ENCODE results near the gene RAB7A.
"Not testable (repeated sequence)": the region's sequence is repeated elsewhere in the genome, so short reads cannot be mapped to it uniquely, and the experiment has no call there.

Gene RAB7A

DNA sequence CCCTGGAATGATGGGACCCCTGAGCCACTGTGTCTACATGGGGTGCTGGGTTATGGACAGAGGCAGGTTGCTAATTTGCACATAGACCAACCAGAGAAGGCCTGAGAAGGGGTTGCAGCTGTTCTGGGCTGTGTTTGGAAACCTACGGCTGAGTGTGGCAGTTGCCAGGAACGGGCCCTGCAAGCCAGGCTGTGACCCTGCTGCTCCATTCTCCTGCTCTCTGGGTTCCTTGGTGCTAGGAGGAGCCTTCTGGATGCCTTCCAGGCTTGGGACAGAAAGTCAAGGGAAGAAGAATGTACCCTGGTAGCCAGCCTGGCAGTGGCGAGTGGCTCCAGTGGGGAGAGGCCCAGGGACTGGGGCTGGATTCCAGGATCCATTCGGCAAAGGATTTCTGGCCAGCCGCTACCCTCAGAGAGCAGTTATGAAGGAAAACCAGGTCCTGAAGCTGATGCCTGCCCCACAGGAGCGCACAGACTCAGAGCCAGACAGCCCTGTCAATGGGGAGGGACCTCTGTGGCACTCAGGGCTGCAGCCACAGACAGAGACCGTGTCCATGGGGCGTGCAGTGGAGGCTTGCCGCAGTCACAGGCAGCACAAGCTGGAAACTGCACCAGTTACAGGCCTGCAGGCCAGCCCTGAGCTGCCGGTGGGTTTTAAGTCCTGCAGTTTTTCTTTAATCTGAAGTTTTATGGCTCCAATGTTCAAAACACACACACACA lies 98.3 kb downstream of the RAB7A start:
- DNase-seq, result no peak

- no peak for DNase-seq
Measured at GRCh38 chr3:128825117-128825725, 99.2 kb downstream of the RAB7A start.

DNA sequence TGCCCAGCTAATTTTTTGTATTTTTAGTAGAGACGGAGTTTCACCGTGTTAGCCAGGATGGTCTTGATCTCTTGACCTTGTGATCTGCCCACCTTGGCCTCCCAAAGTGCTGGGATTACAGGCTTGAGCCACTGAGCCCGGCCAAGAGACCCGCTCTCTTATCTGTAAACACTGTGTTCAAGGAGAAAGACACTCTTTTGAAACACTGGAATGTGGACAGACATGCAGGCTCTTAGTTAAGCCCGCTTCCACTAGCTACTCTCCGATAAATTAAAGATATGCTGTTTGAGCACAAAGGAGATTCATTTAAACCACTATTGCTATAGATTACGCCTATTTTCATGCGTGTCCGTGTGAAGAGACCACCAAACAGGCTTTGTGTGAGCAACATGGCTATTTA lies 103.1 kb downstream of the RAB7A start:
- DNase-seq, result not testable (repeated sequence)

DNA sequence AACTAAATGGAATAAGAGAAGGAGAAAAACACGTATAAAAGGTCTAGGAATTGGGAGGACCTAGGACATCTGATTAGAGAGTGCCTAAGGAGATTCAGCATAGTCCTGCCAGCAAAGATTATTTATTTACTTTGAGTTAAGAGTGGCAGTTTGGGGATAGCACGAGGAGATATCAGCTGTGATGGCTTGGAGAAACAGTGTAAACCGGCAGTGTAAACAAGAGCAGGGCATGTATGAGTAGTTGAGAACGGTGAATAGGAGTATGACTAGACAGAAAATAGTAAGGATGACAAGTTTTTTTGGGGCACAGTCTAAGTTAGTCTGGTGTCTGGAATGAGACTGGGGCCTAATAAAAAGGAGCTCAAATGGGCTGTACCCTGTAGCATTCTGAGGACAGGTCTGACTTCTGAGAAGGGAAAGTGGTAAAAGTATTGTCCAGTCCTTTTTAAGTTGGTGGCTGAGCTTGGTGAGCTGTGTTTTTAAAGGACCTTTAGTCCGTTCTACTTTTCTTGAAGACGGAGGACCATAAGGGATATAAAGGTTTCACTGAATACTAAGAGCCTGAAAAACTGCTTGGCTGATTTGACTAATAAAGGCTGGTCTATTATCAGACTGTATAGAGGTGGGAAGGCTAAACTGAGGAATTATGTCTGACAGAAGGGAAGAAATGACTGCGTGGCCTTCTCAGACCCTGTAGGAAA lies 104.1 kb downstream of the RAB7A start:
- DNase-seq, result not testable (repeated sequence)

DNA sequence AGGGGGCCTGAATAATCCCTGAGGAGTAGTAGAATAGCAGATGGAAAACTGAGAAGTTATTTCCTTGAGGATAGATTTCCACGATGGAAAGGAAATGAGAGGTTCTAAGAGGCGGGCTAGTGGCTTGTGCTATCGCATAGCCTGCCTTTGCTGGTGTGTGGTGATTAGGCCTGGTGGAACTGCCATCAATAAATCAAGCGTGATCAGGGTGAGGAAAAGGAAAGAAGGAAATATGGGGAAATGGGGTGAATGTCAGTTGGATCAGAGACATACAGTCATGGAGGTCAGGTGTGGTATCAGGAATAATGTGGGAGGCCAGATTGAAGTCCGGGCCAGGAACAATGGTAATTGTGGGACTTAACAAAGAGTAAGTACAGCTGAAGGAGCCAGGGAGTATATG lies 104.8 kb downstream of the RAB7A start:
- DNase-seq, result not testable (repeated sequence)

- DNase-seq, result not testable (repeated sequence)
Measured at GRCh38 chr3:128832979-128833378, 107.0 kb downstream of the RAB7A start.

GRCh38 chr3:128835096-128835495 lies 109.1 kb downstream of the RAB7A start:
- DNase-seq, result no peak

DNA sequence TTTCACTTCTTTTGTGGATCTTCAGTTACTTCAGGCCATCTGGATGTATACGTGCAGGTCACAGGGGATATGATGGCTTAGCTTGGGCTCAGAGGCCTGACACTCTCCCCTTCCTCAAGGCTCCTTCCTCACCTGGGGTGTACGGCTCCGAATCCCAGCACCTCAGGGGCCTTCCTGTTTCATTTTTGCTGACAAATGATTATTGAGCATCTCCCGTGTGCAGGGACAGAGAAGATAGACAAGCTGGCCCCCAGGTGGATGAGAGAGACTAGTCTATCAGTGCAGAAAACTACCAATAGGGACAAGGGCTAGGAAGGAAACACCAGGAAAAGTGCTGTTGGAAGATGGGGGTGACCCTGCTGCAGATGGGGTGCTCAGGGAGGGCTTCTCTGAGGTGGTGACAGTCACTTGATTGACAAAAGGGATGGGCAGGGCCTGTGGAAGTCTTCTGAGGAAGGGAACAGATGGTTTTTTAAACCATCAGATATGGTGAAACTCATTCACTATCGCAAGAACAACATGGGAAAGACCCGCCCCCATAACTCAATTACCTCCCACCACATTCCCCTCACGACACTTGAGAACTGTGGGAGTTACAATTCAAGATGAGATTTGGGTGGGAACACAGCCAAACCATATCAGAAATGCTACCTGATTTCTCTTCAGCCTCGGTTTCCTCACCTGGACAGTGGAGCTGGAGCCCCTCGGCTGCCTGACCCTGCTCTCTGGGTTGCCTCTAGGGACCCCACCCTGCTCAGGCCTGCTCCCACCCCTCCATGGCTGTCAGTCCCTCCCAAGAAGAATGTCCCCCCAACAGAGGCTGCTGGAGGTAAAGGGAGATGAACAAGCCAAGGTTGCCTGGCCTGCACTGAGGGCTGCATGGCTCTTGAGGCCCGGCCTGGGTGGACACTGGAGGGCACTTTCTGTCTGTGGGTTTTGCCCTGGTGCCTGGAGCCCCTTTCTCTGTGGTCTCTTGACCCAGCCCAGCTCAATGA lies 116.2 kb downstream of the RAB7A start:
- DNase-seq, result no peak

GRCh38 chr3:128844502-128844901 lies 118.5 kb downstream of the RAB7A start:
- DNase-seq, result no peak

GRCh38 chr3:128845119-128845777 lies 119.3 kb downstream of the RAB7A start:
- DNase-seq, result no peak

- no peak for DNase-seq
Measured at GRCh38 chr3:128845778-128846485, 119.9 kb downstream of the RAB7A start.

- DNase-seq, result no peak
Measured at GRCh38 chr3:128846486-128846891, 120.5 kb downstream of the RAB7A start.

GRCh38 chr3:128847666-128848370 lies 121.8 kb downstream of the RAB7A start:
- no peak for DNase-seq

- no peak for DNase-seq
Measured at GRCh38 chr3:128848936-128849335, 123.0 kb downstream of the RAB7A start.

GRCh38 chr3:128849911-128850455 lies 124.0 kb downstream of the RAB7A start:
- no peak for DNase-seq

GRCh38 chr3:128850544-128850943 lies 124.6 kb downstream of the RAB7A start:
- DNase-seq, result no peak

- no peak for DNase-seq
Measured at GRCh38 chr3:128851601-128852000, 125.6 kb downstream of the RAB7A start.

- no peak for DNase-seq
Measured at GRCh38 chr3:128853826-128854225, 127.8 kb downstream of the RAB7A start.

DNA sequence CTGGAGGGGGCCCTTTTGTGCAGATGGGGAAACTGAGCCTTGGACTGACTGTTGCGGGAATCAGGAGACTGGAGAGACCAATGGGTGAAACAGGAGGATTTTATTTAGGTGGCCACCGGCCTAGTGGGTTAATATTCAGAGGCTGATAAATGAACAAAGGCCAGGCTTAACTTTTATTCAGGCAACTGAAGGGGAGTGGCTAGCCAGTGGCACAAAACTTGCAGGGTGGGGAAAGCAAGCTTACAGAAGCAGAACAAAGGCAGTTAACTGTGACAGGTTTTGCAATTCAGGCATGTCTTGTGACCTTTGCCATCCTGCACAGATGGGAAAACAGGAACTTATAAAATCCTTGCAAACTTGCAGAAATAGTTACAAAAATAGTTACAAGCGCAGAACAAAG lies 128.5 kb downstream of the RAB7A start:
- DNase-seq, result no peak

- DNase-seq, result no peak
Measured at GRCh38 chr3:128855569-128855968, 129.6 kb downstream of the RAB7A start.

DNA sequence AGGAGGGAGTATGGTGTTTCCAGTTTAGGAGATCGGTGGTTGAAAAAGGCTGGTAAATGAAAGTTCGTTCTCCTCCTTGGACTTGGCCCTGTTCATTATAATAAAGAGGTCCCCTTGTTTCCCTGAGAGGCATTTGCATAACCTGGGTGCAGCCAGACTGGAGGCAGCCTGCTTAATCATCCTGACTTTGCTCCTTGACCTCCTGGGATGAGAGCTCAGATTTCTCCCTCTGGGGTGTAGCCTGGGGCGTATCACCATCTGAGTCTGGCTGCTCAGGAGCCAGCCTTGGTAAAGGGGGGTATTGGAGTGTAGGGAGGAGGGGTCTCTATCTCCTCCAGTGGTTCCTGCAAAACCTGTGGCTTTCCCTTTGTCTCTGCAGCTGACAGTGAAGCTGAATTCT lies 132.2 kb downstream of the RAB7A start:
- DNase-seq, result no peak
